ENCODE measurements around the gene ROCK1.

DNA sequence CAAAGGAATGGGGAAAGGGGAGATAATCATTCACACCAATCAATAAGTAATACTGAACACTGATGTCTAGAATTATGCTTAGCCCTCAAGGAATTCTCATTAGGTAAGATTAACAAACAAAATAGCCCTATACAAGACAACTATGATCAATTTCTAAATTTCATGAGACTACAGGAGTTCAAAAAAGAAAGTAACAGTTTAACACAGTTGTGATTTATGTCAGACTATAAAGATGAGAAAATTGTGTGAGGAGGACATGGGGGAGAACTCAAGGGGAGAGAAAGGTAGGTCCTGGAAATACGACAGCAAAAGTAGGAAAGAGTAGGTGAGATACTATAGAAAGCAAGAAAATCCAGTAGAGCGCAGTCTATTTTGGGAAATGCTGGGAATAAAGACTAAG, 14.9 kb downstream of the ROCK1 start:
- TF ChIP-seq, protein P1, sequence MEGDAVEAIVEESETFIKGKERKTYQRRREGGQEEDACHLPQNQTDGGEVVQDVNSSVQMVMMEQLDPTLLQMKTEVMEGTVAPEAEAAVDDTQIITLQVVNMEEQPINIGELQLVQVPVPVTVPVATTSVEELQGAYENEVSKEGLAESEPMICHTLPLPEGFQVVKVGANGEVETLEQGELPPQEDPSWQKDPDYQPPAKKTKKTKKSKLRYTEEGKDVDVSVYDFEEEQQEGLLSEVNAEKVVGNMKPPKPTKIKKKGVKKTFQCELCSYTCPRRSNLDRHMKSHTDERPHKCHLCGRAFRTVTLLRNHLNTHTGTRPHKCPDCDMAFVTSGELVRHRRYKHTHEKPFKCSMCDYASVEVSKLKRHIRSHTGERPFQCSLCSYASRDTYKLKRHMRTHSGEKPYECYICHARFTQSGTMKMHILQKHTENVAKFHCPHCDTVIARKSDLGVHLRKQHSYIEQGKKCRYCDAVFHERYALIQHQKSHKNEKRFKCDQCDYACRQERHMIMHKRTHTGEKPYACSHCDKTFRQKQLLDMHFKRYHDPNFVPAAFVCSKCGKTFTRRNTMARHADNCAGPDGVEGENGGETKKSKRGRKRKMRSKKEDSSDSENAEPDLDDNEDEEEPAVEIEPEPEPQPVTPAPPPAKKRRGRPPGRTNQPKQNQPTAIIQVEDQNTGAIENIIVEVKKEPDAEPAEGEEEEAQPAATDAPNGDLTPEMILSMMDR (IDR thresholded peaks at IDR 0.05), result no peak
- no peak for TF ChIP-seq POLR2A (IDR thresholded peaks at IDR 0.05)
